ENCODE data around the gene IGSF23. TPM values are rescaled to one million over a fixed set of nuclear protein-coding genes. Genes with fewer than 3 reads are reported as not detected.

The IGSF23 gene
- total and polyA plus RNA-seq, 2 of the 13 experiments (the other 11 are each of a cell fraction or from before 2014, with no cell fraction given): 2.3 to 8.8 TPM

DNA sequence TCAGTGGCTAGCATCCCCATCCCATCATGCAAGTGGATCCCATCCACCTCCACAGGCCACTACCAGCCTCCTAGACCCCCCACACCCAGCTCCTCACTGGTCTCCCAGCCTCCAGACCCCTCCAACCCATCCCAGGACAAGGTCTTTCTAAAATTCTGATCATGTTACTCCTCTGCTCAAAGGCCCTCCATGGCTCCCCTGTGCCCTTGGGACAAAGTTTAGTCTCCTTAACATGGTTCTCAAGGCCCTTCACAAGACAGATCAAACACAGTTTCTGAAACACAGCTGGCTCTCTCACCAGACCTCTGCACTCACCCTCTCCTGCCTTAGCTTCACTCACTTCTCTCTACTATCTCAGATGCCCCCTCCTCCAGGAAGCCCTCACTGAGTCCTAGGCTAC lies 67.2 kb downstream of the IGSF23 start:
- Histone ChIP-seq H4K20me1 (ENCODE audit: insufficient read depth, low read length) (no peaks in the 10 kb centered on the region), H3K4me1 (ENCODE audit: insufficient read depth, low read length) (peaks cover 22% of the 10 kb centered on the region), H3K4me2 (ENCODE audit: low read depth, low read length) (no peak overlapping the region), H3K27ac (ENCODE audit: extremely low read length, insufficient read depth, low read length) (no peak overlapping the region), H3K36me3 (replicated peaks in 1 of 2; ENCODE audit: control insufficient read depth in 1 of 2, insufficient read depth in 2 of 2, low read length in 2 of 2) (peaks cover 0 to 1% of the 10 kb centered on the region in 2 experiments; a peak in 1 of 5 replicates), H3K9me3 (ENCODE audit: low read length) (no peaks in the 10 kb centered on the region), H3K27me3 (ENCODE audit: control insufficient read depth in 1 of 2, insufficient read depth in 2 of 2, low read length in 2 of 2) (no peaks in the 10 kb centered on the region), H3K9ac (ENCODE audit: insufficient read depth, low read depth, low read length) (no peak overlapping the region), H3K4me3 (replicated peaks in 1 of 3; ENCODE audit: insufficient read depth in 1 of 3, low read depth in 2 of 3, low read length in 3 of 3) (no peak overlapping the region), H3K79me2 (ENCODE audit: insufficient read depth, low read length) (no peaks in the 10 kb centered on the region), H2AFZ (ENCODE audit: low read length) (no peak overlapping the region)
- no TSS peak for BruUV-seq (replicated peaks)
- CTCF ChIA-PET (ENCODE audit: low intra/inter-chr PET ratio, low total read pairs): no interaction called here
- in situ Hi-C loops (cut with HindIII; ENCODE audit: extremely low pct_ligation_motif_present, low pct_unique_long_range_greater_than_20kb): no loop called here
- POLR2A ChIA-PET: no interaction called here
- intact Hi-C loops (cut with micrococcal nuclease; ENCODE audit: unreplicated experiment): no loop called here
- FAIRE-seq (no peak), ATAC-seq (no peak), DNase-seq (ENCODE audit: low spot score) (no peak)
- no peak for TF ChIP-seq SSRP1 (CRISPR knock-in tag; IDR thresholded peaks at IDR 0.05)
- no peak for TF ChIP-seq MTF2 (CRISPR knock-in tag; IDR thresholded peaks at IDR 0.05; ENCODE audit: borderline replicate concordance)
- TF ChIP-seq, protein P1, sequence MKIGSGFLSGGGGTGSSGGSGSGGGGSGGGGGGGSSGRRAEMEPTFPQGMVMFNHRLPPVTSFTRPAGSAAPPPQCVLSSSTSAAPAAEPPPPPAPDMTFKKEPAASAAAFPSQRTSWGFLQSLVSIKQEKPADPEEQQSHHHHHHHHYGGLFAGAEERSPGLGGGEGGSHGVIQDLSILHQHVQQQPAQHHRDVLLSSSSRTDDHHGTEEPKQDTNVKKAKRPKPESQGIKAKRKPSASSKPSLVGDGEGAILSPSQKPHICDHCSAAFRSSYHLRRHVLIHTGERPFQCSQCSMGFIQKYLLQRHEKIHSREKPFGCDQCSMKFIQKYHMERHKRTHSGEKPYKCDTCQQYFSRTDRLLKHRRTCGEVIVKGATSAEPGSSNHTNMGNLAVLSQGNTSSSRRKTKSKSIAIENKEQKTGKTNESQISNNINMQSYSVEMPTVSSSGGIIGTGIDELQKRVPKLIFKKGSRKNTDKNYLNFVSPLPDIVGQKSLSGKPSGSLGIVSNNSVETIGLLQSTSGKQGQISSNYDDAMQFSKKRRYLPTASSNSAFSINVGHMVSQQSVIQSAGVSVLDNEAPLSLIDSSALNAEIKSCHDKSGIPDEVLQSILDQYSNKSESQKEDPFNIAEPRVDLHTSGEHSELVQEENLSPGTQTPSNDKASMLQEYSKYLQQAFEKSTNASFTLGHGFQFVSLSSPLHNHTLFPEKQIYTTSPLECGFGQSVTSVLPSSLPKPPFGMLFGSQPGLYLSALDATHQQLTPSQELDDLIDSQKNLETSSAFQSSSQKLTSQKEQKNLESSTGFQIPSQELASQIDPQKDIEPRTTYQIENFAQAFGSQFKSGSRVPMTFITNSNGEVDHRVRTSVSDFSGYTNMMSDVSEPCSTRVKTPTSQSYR (CRISPR knock-in tag; IDR thresholded peaks at IDR 0.05; ENCODE audit: borderline replicate concordance): no peak
- no peak for TF ChIP-seq ZNF619 (CRISPR knock-in tag; IDR thresholded peaks at IDR 0.05)
- TF ChIP-seq, protein P2, sequence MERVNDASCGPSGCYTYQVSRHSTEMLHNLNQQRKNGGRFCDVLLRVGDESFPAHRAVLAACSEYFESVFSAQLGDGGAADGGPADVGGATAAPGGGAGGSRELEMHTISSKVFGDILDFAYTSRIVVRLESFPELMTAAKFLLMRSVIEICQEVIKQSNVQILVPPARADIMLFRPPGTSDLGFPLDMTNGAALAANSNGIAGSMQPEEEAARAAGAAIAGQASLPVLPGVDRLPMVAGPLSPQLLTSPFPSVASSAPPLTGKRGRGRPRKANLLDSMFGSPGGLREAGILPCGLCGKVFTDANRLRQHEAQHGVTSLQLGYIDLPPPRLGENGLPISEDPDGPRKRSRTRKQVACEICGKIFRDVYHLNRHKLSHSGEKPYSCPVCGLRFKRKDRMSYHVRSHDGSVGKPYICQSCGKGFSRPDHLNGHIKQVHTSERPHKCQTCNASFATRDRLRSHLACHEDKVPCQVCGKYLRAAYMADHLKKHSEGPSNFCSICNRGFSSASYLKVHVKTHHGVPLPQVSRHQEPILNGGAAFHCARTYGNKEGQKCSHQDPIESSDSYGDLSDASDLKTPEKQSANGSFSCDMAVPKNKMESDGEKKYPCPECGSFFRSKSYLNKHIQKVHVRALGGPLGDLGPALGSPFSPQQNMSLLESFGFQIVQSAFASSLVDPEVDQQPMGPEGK (CRISPR knock-in tag; IDR thresholded peaks at IDR 0.05): no peak
- TF ChIP-seq ZNF776 (CRISPR knock-in tag; IDR thresholded peaks at IDR 0.05): no peak
- TF ChIP-seq GABPA (IDR thresholded peaks at IDR 0.05; ENCODE audit: low read depth, low read length): no peak
- no peak for TF ChIP-seq GABPA (CRISPR knock-in tag; IDR thresholded peaks at IDR 0.05; ENCODE audit: low read depth)
- no peak for TF ChIP-seq ZFP41 (CRISPR knock-in tag; IDR thresholded peaks at IDR 0.05; ENCODE audit: borderline replicate concordance)
- TF ChIP-seq, protein P3, sequence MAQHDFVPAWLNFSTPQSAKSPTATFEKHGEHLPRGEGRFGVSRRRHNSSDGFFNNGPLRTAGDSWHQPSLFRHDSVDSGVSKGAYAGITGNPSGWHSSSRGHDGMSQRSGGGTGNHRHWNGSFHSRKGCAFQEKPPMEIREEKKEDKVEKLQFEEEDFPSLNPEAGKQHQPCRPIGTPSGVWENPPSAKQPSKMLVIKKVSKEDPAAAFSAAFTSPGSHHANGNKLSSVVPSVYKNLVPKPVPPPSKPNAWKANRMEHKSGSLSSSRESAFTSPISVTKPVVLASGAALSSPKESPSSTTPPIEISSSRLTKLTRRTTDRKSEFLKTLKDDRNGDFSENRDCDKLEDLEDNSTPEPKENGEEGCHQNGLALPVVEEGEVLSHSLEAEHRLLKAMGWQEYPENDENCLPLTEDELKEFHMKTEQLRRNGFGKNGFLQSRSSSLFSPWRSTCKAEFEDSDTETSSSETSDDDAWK (CRISPR knock-in tag; IDR thresholded peaks at IDR 0.05): no peak
- TF ChIP-seq SNAPC2 (CRISPR knock-in tag; IDR thresholded peaks at IDR 0.05): no peak
- no peak for TF ChIP-seq POLR2AphosphoS5 (IDR thresholded peaks at IDR 0.05; ENCODE audit: low read depth, low read length)
- no peak for TF ChIP-seq NFKBIZ (CRISPR knock-in tag; IDR thresholded peaks at IDR 0.05)
- no peak for TF ChIP-seq ZFY (CRISPR knock-in tag; IDR thresholded peaks at IDR 0.05)
- TF ChIP-seq MAF1 (CRISPR knock-in tag; IDR thresholded peaks at IDR 0.05; ENCODE audit: borderline replicate concordance): no peak
- TF ChIP-seq, protein P4, sequence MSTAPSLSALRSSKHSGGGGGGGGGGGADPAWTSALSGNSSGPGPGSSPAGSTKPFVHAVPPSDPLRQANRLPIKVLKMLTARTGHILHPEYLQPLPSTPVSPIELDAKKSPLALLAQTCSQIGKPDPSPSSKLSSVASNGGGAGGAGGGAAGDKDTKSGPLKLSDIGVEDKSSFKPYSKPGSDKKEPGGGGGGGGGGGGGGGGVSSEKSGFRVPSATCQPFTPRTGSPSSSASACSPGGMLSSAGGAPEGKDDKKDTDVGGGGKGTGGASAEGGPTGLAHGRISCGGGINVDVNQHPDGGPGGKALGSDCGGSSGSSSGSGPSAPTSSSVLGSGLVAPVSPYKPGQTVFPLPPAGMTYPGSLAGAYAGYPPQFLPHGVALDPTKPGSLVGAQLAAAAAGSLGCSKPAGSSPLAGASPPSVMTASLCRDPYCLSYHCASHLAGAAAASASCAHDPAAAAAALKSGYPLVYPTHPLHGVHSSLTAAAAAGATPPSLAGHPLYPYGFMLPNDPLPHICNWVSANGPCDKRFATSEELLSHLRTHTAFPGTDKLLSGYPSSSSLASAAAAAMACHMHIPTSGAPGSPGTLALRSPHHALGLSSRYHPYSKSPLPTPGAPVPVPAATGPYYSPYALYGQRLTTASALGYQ (CRISPR knock-in tag; IDR thresholded peaks at IDR 0.05): no peak
- TF ChIP-seq PAWR (CRISPR knock-in tag; IDR thresholded peaks at IDR 0.05; ENCODE audit: borderline replicate concordance): no peak
- TF ChIP-seq NCOA5 (CRISPR knock-in tag; IDR thresholded peaks at IDR 0.05): no peak
- no peak for TF ChIP-seq AKAP8 (CRISPR knock-in tag; IDR thresholded peaks at IDR 0.05)
- TF ChIP-seq ZNF484 (CRISPR knock-in tag; IDR thresholded peaks at IDR 0.05; ENCODE audit: borderline replicate concordance, low read depth): no peak
